T-helper 2 cell treated with Interferon-gamma antibody and Interleukin-4, amounts not matched to agents 5 μg/mL and 100 μg/mL, for 36 hours (primary cell): ENCODE results near the gene RFPL3.
"Not testable (repeated sequence)": the region's sequence is repeated elsewhere in the genome, so short reads cannot be mapped to it uniquely, and the experiment has no call there.

Experiments
- DNase-seq: peaks from one replicate; pipeline ENCODE4 v3.0.0; 2021; ENCODE audit warnings: low spot score
- H3K27ac Mint-ChIP-seq: one replicate; pipeline ENCODE4 v1.8.0; 2021; ENCODE audit warnings: mild to moderate bottlenecking, mixed read lengths
- H3K27me3 Mint-ChIP-seq: one replicate; pipeline ENCODE4 v1.8.0; 2021; ENCODE audit warnings: low read depth, mixed read lengths
- H3K36me3 Mint-ChIP-seq: one replicate; pipeline ENCODE4 v1.8.0; 2021; ENCODE audit warnings: low read depth, mixed read lengths
- H3K4me1 Mint-ChIP-seq: one replicate; pipeline ENCODE4 v1.8.0; 2021; ENCODE audit warnings: low read depth, mixed read lengths
- H3K4me3 Mint-ChIP-seq: one replicate; pipeline ENCODE4 v1.8.0; 2022; ENCODE audit warnings: mild to moderate bottlenecking, moderate library complexity, mixed read lengths
- H3K9me3 Mint-ChIP-seq: one replicate; pipeline ENCODE4 v1.8.0; 2021; ENCODE audit warnings: mixed read lengths

RFPL3 gene

DNA sequence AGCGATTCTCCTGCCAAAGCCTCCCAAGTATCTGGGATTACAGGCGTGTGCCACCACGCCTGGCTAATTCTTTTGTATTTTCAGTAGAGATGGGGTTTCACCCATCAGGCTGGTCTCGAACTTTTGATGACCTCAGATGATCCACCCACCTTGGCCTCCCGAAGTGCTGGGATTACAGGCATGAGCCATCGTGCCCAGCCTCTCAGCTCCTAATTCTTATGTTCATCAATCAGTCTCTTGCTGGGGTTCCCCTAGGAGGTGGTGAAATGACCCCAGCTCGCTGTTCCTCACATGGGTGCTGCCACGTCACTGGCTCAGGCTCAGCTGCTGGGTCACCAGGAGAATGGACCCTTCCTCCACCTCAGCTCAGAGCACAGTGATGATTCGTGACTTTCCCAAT is at the start of gene RFPL3:
TSS of gene RFPL3 (plus strand) at position 301 of the 400 bp plus-strand sequence. CDS start 205 bp downstream, outside the sequence.
- H3K4me3 Mint-ChIP-seq, DNase-seq, H3K4me1 Mint-ChIP-seq, H3K27ac Mint-ChIP-seq, H3K27me3 Mint-ChIP-seq, H3K36me3 Mint-ChIP-seq, H3K9me3 Mint-ChIP-seq: not testable (repeated sequence)

DNA sequence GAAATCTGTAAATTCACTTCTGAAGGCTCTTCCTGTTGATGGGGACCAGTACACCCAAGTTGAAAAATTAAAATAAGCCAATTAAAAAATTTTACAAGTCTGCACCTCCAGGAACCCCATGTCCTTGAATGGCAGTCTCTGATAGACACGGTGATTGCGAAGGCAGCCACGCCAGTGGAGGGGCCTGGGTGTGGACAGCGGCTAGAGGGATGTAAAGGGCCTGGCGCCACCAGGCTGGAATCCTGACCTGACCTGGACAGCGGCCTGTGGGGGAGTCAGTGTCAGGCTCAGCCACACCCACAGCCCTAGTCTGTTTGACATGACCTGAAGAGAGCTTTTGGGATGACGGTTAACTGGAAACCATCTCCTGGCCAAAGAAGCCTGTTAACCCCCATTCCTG is 49.5 kb upstream of the RFPL3 start:
- Mint-ChIP-seq H3K9me3 (no peaks in the 10 kb centered on the region), H3K27ac (no peak overlapping the region), H3K4me1 (no peaks in the 10 kb centered on the region), H3K36me3 (no peaks in the 10 kb centered on the region), H3K27me3 (peaks cover 13% of the 10 kb centered on the region), H3K4me3 (no peak overlapping the region)
- no peak for DNase-seq

DNA sequence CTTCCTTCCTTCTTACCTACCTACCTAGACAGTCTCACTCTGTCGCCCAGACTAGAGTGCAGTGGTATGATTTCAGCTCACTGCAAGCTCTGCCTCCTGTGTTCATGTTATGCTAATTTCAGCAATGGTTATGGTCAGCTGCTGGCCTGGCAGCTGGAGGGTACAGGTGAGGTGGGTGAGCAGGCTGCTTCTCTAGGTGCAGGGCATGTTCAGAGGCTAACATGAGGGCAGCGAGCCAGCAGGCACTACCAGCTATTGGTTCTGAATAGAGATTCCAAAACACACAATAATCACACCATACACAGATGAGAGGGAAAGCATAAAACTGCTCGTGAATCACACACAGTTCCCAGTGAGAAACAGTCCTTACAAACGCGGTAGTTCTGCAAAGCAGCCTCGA is 48.7 kb upstream of the RFPL3 start:
- H3K36me3 Mint-ChIP-seq = no peaks in the 10 kb centered on the region
- DNase-seq = no peak
- peaks cover 15% of the 10 kb centered on the region for H3K27me3 Mint-ChIP-seq
- no peak overlapping the region for H3K4me3 Mint-ChIP-seq
- no peaks in the 10 kb centered on the region for H3K9me3 Mint-ChIP-seq
- no peak overlapping the region for H3K27ac Mint-ChIP-seq
- no peaks in the 10 kb centered on the region for H3K4me1 Mint-ChIP-seq

DNA sequence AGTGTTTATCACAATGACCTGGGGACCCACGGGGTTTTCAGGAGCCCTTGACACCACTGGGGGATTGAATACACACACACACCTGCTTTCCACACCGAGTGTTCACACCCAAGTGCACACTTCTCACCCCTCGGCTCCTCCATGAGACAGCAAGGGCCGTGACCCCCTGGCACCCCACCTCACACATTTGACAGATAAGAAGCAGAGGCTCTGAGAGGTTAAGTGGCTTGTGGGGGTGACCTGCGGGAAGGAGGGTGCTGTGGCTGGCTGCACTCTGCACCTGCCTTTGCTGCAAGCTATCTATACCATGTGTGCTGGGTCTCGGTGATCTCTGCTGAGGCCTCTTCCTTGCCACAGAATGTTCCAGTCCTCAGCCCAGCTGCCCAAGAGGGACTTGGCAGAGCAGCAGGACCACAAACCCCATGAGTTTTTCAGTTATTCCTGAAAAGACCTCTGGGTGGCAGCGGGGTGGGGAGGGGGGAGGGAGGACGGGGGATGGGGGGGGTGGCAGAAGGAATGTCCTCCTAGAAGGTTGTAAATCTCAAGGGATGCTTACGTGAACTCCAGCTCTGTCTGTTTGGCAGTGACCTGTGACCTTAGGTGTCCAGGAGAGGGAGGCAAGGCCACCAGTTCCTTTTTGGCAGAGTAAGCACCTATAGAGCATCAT is 47.9 kb upstream of the RFPL3 start:
- no peak for DNase-seq
- Mint-ChIP-seq H3K4me3 (no peak overlapping the region), H3K36me3 (no peaks in the 10 kb centered on the region), H3K4me1 (no peaks in the 10 kb centered on the region), H3K27ac (no peak overlapping the region), H3K27me3 (peaks cover 14% of the 10 kb centered on the region), H3K9me3 (no peaks in the 10 kb centered on the region)

DNA sequence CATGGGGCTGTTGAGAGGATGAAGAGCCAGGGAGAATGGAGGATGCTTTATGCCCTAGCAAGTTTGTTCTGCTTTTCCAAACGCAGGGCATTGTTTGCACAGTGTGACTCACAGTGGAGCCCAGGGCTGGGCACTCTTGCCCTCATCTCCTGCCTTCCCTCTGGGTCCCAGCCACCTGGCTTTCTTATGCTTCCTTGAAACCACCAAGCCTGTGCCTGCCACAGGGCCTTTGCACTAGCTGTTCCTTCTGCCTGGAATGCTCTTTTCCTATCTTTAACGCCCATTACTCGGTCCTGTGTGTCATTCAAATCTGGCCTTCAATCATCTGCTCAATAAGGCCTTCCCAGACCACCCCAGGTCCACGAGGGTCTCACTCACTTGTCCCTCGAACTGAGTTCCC is 46.9 kb upstream of the RFPL3 start:
- DNase-seq = no peak
- H3K36me3 Mint-ChIP-seq = no peaks in the 10 kb centered on the region
- H3K4me1 Mint-ChIP-seq = no peaks in the 10 kb centered on the region
- peaks cover 11% of the 10 kb centered on the region for H3K27me3 Mint-ChIP-seq
- no peak overlapping the region for H3K4me3 Mint-ChIP-seq
- H3K9me3 Mint-ChIP-seq = no peaks in the 10 kb centered on the region
- no peak overlapping the region for H3K27ac Mint-ChIP-seq

- Mint-ChIP-seq H3K4me3 (no peak overlapping the region), H3K27me3 (peaks cover 14% of the 10 kb centered on the region), H3K36me3 (no peaks in the 10 kb centered on the region), H3K4me1 (no peaks in the 10 kb centered on the region), H3K9me3 (no peaks in the 10 kb centered on the region), H3K27ac (no peak overlapping the region)
- DNase-seq = no peak
These were observed 46.1 kb upstream of the RFPL3 start for GRCh38 chr22:32311551-32312071.

DNA sequence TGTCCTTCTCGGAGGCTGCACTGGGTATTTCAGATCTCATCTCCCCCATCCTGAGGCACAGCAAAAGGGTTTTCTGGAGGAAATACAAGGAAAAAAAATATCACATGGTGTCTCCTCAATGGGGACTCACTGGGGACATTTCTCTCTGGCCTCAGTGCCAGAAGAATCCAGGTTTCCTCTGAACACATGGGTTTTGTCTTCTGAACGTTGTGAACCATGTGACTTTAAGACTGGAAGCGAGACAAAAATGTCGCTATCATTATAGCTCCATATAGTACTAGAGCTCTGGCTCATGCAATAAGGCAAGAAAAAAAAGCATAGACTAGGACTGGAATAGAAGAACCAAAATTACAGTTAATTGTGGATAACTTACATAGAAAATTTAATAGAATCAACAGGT is 44.9 kb upstream of the RFPL3 start:
- H3K27me3 Mint-ChIP-seq = peaks cover 14% of the 10 kb centered on the region
- H3K4me3 Mint-ChIP-seq = no peak overlapping the region
- no peaks in the 10 kb centered on the region for H3K4me1 Mint-ChIP-seq
- H3K36me3 Mint-ChIP-seq = no peaks in the 10 kb centered on the region
- H3K9me3 Mint-ChIP-seq = no peaks in the 10 kb centered on the region
- DNase-seq = no peak
- no peak overlapping the region for H3K27ac Mint-ChIP-seq

DNA sequence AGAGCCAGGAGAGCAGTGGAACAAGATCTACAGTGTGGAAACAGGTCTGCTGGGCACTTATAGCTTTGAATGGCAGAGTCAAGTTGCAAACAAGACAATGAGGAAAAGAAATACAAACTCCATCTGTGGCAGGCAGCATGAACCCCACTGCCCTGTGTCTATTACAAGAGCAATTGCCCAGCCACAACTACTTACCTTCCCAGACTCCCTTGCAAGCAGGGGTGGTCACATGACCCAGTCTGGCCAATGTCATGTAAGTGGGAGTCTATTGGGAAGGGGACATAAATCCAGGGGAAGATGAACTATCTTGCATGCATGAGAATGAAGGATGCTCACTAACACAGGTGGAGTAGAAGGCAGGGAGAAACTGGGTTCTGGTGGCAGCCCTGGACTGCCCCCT is 44.1 kb upstream of the RFPL3 start:
- Mint-ChIP-seq H3K4me1 (no peaks in the 10 kb centered on the region), H3K27me3 (peaks cover 14% of the 10 kb centered on the region), H3K27ac (no peak overlapping the region), H3K36me3 (no peaks in the 10 kb centered on the region), H3K9me3 (no peaks in the 10 kb centered on the region), H3K4me3 (no peak overlapping the region)
- DNase-seq = no peak

DNA sequence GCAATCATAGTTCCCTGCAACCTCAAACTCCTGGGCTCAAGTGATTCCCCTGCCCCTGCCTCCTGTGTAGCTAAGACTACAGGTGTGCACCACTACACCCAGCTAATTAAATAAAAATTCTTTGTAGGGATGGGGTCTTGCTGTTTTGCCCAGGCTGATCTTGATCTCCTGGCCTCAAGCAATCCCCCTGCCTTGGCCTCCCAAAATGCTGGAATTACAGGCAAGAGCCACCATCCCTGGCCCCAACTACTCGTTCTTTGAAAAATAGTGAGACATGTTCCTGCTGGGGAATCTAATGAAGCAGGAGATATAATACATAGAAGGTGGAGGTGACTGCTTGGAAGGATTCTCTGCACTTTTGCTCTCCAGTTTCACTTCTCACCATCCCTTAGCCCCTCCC is 40.1 kb upstream of the RFPL3 start:
- H3K4me3 Mint-ChIP-seq = no peak overlapping the region
- H3K27ac Mint-ChIP-seq = no peak overlapping the region
- H3K9me3 Mint-ChIP-seq = no peaks in the 10 kb centered on the region
- peaks cover 14% of the 10 kb centered on the region for H3K27me3 Mint-ChIP-seq
- DNase-seq = no peak
- no peaks in the 10 kb centered on the region for H3K4me1 Mint-ChIP-seq
- H3K36me3 Mint-ChIP-seq = no peaks in the 10 kb centered on the region

- no peak overlapping the region for H3K27ac Mint-ChIP-seq
- no peak overlapping the region for H3K4me3 Mint-ChIP-seq
These were observed 39.3 kb upstream of the RFPL3 start for GRCh38 chr22:32318361-32318760.

GRCh38 chr22:32319861-32320406 is 37.7 kb upstream of the RFPL3 start:
- Mint-ChIP-seq H3K4me1 (no peaks in the 10 kb centered on the region), H3K27me3 (peaks cover 6% of the 10 kb centered on the region), H3K4me3 (no peak overlapping the region), H3K9me3 (no peaks in the 10 kb centered on the region), H3K36me3 (no peaks in the 10 kb centered on the region), H3K27ac (no peak overlapping the region)
- DNase-seq = no peak

More at GRCh38 chr22:32318361-32318760, 39.3 kb upstream of the RFPL3 start:
- Mint-ChIP-seq H3K9me3 (no peaks in the 10 kb centered on the region), H3K27me3 (peaks cover 12% of the 10 kb centered on the region), H3K4me1 (no peaks in the 10 kb centered on the region), H3K36me3 (no peaks in the 10 kb centered on the region)
- DNase-seq = no peak

GRCh38 chr22:32322986-32323385 is 34.7 kb upstream of the RFPL3 start:
- Mint-ChIP-seq H3K27ac (no peak overlapping the region), H3K4me3 (no peak overlapping the region), H3K9me3 (no peaks in the 10 kb centered on the region), H3K36me3 (no peaks in the 10 kb centered on the region), H3K27me3 (peaks cover 1% of the 10 kb centered on the region), H3K4me1 (no peaks in the 10 kb centered on the region)
- DNase-seq = no peak

- Mint-ChIP-seq H3K4me1 (no peaks in the 10 kb centered on the region), H3K36me3 (no peaks in the 10 kb centered on the region), H3K27me3 (no peaks in the 10 kb centered on the region), H3K4me3 (no peak overlapping the region), H3K9me3 (no peaks in the 10 kb centered on the region), H3K27ac (no peak overlapping the region)
- no peak for DNase-seq
These were observed 34.0 kb upstream of the RFPL3 start for GRCh38 chr22:32323513-32324164.

DNA sequence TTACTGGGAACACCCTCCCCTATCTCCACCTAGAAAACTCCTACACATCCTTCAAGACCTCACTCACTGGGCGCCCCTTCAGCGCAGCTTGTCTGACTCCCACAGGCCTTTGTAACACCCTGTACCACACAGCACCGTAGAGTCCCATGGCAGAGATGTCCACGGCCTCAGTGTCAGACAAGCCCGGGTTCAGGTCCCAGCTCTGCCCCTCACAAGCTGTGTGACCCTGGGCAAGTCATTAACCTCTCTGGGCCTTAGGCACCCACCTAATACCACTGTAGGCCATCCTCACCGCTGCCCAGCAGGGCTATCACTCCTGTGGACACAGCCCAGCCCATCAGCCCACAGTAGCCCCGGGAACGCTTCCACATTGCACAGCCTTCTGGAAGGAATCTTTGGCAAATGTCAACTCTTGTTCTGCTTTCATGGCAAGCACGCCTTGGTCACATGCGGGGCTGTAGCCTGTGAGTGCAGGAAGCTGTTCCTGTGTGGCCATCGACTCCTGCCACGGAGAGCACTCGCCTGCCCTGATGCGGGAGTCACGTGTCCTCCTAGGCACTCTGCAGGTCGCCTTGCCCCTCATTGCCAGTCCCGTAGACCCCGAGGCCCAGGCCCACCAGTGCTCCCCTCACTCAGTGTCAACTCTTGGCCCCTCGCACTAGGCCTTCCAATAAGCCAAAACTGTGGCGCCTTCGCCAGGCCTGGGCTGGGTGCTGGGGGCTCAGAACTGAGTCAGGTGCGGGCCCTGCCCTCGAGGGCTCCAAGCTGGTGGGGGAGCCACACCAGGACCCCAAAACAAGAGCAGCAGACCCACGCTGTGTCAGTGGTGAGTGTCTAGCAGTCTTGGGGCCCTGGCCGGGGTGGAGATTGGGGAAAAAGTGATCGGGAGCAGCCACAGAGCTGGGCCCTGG is 32.9 kb upstream of the RFPL3 start:
- no peak overlapping the region for H3K4me3 Mint-ChIP-seq
- no peaks in the 10 kb centered on the region for H3K4me1 Mint-ChIP-seq
- DNase-seq = no peak
- H3K36me3 Mint-ChIP-seq = no peaks in the 10 kb centered on the region
- no peaks in the 10 kb centered on the region for H3K9me3 Mint-ChIP-seq
- no peak overlapping the region for H3K27ac Mint-ChIP-seq
- H3K27me3 Mint-ChIP-seq = no peaks in the 10 kb centered on the region
